GM13976 (cell line): Measurements from ENCODE around the gene MEX3D.
"Not testable (repeated sequence)": the region's sequence is repeated elsewhere in the genome, so short reads cannot be mapped to it uniquely, and the experiment has no call there.

Experiments
- DNase-seq: peaks from one replicate; pipeline ENCODE4 v3.0.0; 2012; ENCODE audit warnings: low spot score
- CTCF ChIP-seq: IDR thresholded peaks from 2 replicates; pipeline ENCODE4 v1.5.1; 2012; ENCODE audit warnings: borderline replicate concordance, mild to moderate bottlenecking; ENCODE audit not compliant: insufficient read depth; ENCODE audit errors: extremely low read depth, missing control alignments, control extremely low read depth
- in situ Hi-C: fragments of 300-500 bp; cut with MboI; formaldehyde crosslinking; loops from one replicate; pipeline ENCODE4 v1.12.0; 2022; ENCODE audit warnings: low sequenced_read_pairs, mixed read lengths, inconsistent platforms; ENCODE audit not compliant: unreplicated experiment

Gene MEX3D

GRCh38 chr19:1538978-1539377 is 29.1 kb downstream of the MEX3D start:
- in situ Hi-C loops: no loop called here

DNA sequence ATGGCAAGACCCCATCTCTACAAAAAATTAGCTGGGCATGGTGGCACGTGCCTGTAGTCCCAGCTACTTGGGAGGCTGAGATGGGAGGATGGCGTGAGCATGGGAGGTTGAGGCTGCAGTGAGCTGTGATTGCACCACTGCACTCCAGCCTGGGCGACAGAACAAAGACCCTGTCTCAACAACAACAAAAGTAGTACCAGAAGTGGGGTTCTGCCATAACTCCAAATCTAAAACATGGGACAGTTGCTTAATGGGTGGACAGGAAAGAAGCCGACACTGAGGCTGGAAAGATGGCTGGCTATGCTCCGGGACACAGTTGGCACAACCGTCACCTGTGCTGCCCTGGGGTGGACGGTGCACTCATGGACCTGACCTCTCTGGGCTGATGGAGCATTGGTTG is 32.4 kb downstream of the MEX3D start:
- DNase-seq, in situ Hi-C loops: not testable (repeated sequence)

More at GRCh38 chr19:1538978-1539377, 29.1 kb downstream of the MEX3D start:
- DNase-seq: no peak
- no peak for TF ChIP-seq CTCF

- no peak for DNase-seq
- no peak for TF ChIP-seq CTCF
- in situ Hi-C loops: no loop called here
These were observed 33.2 kb downstream of the MEX3D start for GRCh38 chr19:1534972-1535371.

DNA sequence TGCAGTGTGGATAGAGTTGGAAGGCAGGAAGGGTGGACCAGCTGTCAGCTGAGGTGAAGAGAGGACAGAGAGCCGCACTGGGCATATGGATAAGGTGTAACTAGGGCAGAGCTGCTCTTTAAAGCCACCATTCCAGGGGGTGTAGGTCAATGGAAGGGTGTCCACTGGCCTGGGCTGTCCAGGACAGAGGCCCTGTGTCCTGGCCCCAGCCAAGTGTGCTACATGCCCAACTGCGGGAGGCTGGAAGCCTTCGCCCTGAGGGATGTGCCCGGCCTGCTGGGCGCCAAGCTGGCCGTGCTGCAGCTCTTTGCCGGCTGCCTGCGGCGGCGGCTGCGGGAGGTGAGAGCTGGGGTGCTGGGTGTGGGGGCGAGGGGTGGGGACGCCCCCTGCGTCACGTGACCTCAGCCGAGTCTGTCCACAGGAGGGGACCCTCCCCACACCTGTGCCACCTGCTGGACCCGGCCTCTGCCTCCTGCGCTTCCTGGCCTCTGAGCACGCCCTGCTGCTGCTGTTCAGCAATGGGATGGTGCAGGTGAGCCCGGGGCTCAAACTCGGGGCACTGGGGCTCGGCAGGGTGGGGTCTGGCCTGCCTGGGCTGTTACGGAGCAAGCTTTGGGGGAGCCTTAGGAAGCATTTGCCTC is 34.5 kb downstream of the MEX3D start:
- no peak for TF ChIP-seq CTCF
- in situ Hi-C loops: no loop called here
- DNase-seq: no peak

GRCh38 chr19:1532003-1532402 is 36.1 kb downstream of the MEX3D start:
- in situ Hi-C loops: no loop called here
- DNase-seq: no peak
- no peak for TF ChIP-seq CTCF

- in situ Hi-C loops: no loop called here
- TF ChIP-seq CTCF: no peak
- DNase-seq: no peak
These were observed 36.5 kb downstream of the MEX3D start for GRCh38 chr19:1531587-1531986.

- in situ Hi-C loops, DNase-seq: not testable (repeated sequence)
These were observed 37.3 kb downstream of the MEX3D start for GRCh38 chr19:1530856-1531255.

DNA sequence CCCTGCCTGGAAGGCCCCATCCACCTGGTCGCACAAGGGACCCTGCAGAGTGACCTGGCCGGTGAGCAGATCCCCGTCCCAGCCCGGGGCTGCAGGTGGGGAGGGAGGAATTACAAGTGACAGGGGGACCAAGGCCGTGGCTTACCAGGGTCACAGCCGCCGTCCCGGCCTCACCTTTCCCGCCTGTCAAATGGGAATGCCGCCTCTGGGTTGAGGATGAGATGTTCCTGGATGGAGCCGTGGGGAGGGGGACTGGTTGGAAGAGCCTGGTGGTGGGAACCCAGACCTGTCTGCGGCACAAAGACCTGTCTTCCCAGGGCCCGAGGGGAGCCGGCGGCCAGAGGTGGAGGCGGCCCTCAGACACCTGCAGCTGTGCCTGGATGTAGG is 38.7 kb downstream of the MEX3D start:
- DNase-seq: no peak
- TF ChIP-seq CTCF: no peak
- in situ Hi-C loops: no loop called here
